ENCODE measurements around the gene PRKCA.

The PRKCA gene

DNA sequence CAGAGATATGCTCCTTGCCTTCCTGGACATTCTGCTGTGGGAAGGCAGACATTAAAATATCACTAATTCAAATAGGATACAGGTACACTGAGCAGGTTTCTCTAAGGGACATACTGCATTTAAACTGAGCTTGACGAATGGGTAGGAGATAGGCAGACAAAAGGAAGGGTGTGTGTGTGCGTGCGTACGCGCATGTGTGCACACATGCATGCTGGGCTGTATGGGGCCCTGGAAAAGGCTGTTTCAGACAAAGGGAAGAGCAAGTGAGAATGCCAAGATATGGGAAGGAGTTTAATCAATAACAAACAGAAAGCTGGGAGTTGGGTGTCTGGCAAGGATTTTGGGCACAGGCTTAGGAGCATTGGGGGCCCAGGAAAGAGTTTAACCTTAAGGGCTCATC is 196.2 kb downstream of the PRKCA start:
- TF ChIP-seq GATA3 (IDR thresholded peaks at IDR 0.05; ENCODE audit: low read depth, low read length) (no peak), GATA2 (IDR thresholded peaks at IDR 0.05; ENCODE audit: low read depth, low read length) (no peak)

DNA sequence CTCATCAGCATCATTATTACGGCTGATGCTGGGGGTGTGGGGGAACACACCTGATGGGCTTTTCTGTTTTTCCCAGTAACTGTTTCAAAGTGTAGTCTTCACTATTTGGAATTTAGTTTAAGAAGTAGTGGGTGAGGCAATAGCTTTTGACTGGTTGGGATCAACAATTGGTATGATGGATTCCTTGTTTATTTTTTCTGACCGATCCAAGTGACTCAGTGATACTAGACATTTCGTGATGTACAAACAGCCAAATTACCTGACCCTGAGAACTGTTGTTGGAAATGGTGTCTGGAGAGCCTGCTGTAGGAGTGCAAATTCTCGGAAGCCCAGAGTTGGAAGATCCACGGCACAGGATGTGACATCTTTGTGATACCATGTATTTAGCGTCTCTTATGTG is 204.2 kb downstream of the PRKCA start:
- TF ChIP-seq GATA2 (IDR thresholded peaks at IDR 0.05; ENCODE audit: low read depth, low read length) (no peak), GATA3 (IDR thresholded peaks at IDR 0.05; ENCODE audit: low read depth, low read length) (no peak)

DNA sequence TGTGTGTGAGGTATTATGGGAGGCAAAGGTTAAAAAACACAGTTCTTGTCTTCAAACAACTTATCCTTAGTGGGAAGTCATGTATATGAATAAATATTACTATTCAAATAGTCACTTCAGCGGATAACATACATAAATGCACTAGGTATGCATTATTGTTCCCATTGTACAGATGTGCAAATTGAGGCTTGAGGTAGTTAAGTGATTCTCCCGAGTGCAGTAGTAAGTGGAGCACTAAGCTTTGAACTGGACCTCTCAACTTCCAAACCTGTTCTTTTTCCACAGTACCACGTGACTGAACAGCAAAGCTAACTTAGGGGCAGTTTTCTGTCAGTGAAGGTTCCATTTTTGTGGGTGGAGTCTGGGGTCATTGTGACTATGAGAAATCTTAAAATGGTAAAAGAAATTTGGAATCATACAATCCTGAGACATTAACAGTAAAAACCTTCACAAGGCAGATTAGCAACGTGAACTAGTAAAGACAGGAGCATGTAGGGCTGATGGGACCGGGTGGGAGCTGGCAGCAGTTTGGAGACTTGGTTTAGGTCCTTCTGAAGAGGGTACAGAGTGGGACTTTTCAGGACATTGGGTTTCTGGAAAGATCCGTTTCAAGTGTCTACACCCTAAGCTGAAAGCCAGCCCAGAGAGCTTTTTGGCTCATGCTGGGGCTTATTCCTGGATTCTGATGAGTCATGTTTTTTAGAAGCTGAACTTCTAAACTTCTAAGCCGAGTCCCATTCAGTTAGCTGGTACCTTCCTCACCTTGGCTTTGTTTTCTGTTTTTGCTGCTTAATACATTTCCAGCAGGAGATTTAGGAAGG is 204.9 kb downstream of the PRKCA start:
- TF ChIP-seq GATA3 (IDR thresholded peaks at IDR 0.05; ENCODE audit: low read depth, low read length) (no peak), GATA2 (IDR thresholded peaks at IDR 0.05; ENCODE audit: low read depth, low read length) (no peak)

DNA sequence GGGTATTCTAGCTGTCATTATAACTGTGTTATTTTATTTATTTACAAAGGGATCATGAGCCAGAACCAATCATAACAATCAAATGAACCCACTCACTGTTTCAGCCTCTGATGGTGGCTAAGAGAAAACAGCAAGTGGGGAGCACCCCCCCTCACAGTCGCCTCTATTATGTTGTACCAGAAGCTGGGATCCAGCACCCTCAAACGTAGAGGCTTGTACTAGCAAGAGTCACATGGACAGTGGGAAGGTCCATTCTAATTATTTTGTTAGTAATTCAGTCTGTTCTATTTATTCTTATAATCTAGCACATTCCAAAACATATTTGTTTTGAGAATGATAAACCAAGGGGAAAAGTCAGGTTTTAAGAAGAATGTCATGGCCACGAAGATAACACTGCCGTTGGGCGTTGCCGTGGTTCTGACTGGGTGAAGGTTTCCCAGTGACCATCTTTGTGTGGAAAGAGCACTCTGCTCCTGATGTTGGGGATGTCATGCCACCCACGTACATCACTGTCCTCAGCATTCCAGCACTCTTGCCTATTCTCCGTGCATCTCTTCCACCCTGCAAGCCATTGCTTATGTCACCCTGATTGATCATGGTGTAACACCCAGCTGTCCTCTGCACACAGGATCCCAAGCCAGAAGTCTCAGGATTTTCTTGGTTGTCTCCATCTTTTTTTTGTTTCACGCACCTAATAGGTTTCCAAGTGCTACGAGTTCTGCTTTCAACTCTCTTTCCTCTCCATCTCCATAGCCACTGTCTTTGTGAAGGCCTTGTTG is 205.8 kb downstream of the PRKCA start:
- TF ChIP-seq GATA3 (IDR thresholded peaks at IDR 0.05; ENCODE audit: low read depth, low read length) (no peak), GATA2 (IDR thresholded peaks at IDR 0.05; ENCODE audit: low read depth, low read length) (no peak)

DNA sequence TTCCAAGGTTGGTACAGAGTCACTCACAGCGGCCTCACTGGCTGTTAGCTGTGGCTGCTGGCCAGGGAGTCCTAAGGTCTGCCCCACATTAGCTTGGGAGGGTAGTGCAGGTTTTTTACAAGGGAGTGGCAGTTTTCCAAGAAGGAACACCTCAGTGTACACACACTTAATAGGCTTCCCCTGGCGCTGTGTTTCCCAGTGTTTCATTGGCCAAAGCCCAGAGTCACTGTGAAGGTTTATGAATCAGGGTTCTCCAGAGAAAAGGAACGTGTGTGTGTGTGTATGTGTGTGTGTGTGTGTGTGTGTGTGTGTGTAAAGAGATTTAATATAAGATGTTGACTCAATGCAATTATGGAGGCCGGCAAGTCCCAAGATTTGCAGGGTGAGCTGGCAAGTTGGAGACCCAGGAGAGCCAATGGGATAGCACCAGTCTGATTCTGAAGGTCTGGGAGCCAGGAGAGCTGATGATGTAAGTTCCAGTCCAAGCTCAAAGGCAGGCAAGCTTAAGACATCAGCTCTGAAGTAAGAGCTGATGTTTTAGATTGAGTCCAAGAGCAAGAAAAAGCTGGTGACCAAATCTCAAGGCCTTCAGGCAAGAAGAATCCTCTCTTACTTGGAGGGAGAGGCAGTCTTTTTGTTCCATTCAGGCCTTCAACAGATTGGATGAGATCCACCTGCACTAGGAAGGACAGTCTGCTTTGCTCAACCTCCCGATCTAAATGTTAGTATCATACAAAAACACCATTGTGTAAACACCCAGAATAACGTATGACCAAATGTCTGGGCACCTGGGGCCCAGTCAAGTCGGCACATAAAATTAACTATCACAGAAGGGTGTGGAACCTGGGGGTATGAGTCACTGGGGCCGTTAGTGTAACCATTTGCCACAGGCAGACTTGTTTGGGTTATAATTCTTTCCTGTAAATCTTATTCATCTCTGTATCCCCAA is 206.8 kb downstream of the PRKCA start:
- TF ChIP-seq GATA3 (IDR thresholded peaks at IDR 0.05; ENCODE audit: low read depth, low read length) (no peak), GATA2 (IDR thresholded peaks at IDR 0.05; ENCODE audit: low read depth, low read length) (no peak)

DNA sequence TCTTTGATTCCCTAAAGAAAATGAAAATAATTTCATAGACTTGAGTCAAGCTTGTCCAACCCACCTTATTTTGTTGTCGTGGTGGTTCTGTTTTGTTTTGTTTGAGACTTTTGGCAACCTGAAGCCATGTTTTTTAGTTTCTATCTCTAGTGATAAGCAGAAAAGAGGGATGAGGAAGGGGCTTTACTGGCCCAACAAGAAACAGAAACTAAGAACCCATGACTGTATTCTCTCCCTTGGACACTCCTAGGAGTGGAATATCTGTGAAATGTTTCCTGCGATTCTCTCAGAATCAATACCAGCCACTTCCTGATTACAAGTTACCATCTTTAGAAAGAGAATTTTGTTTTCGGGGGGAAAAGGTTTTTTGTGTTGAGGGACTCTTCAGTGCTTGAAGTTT is 207.5 kb downstream of the PRKCA start:
- TF ChIP-seq GATA3 (IDR thresholded peaks at IDR 0.05; ENCODE audit: low read depth, low read length) (no peak), GATA2 (IDR thresholded peaks at IDR 0.05; ENCODE audit: low read depth, low read length) (no peak)

DNA sequence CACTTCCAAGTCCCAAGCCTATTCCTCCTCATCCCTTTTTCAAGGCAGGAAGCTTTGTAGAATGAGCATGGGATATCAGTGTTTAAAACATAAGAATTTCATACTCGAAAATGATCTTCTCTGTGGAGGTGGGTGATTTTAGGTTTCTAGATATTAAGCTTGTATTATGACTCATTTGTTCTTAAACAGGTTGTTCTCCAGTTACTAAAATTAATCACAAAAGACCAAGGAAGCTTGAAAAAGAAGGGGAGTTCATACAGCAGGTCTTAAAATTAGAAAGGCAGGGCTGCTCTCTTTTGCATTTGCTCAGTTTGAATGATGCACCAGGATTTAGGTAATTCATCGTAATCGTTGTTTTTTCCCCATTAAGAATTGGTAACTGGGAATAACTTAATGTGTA is 208.7 kb downstream of the PRKCA start:
- TF ChIP-seq GATA2 (IDR thresholded peaks at IDR 0.05; ENCODE audit: low read depth, low read length) (no peak), GATA3 (IDR thresholded peaks at IDR 0.05; ENCODE audit: low read depth, low read length) (no peak)

DNA sequence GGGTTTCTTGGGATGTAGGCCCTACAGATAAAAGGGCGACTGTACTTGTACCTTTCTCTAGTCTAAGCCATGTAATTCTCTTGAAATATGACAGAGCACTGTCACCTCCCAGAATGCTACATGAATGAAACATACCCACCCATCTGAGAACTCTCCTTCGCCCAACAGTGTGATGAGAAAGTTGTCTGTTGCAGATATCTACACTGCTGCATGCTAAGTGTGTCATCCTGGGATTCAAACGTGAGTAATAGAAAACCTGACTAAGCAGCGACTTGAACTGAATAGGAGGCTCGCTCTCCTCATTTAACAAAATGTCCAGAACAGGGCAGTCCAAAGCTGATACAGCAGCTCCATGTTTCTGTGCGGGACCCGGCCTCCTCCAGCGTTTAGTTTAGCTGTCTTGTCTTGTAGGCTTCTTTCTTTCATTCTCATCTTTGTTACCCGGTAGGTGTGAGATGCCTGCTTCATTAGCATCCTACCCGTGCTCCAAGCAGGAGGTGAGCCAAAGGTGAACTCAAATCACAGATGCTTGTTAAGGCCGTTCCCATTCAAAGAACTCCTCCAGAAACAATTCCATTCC is 211.9 kb downstream of the PRKCA start:
- TF ChIP-seq GATA3 (IDR thresholded peaks at IDR 0.05; ENCODE audit: low read depth, low read length) = no peak
- no peak for TF ChIP-seq GATA2 (IDR thresholded peaks at IDR 0.05; ENCODE audit: low read depth, low read length)

DNA sequence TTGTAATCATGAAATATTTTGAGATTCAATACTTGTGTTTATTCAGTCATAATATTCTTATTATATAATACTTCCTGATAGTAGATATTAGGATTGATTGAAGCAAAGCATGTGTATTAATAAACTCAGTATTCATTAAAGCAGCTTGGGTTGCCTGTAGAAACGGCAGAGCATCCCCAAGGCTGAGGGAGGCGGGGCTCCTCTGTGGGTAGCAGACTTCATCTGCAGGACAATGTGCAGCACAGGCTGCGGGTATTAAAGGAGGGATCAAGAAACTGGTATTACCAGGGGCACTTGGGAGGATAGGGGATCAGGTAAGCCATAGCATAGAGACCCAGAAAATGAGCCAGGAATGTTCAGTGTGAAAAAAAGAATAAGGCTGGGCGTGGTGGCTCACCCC is 213.6 kb downstream of the PRKCA start:
- TF ChIP-seq GATA3 (IDR thresholded peaks at IDR 0.05; ENCODE audit: low read depth, low read length) = no peak
- no peak for TF ChIP-seq GATA2 (IDR thresholded peaks at IDR 0.05; ENCODE audit: low read depth, low read length)

DNA sequence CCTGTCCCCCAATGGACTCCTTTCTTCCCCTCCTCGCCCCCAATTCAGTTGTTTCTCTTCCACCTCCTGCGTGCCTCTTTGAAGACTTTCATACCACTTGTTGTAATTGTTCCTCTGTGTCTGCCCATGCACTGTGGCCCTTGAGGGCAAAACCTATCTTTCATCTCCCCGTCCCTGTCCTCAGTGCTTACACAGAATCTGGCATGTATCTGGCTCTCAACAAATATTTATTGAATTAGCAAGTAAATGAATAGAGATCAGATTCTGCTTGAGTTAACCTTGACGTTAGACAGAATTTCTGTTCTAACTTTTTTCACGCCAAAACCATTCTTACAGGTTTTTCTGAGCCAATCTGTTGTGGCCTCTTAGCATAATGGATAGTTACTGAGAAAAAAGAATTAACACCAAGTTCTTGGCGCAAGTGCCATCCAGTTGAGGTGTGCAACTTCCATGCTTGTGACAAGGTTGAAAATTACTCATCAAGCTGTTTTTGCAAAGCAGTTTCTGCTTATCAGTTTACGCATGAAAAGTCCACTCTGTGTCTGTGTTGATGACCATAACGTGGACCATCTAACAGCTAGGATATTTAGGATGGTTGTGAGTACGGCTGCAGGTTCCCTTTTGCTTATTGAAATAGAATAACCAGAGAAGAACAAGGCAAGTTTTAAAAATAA is 215.1 kb downstream of the PRKCA start:
- TF ChIP-seq GATA3 (IDR thresholded peaks at IDR 0.05; ENCODE audit: low read depth, low read length) (no peak), GATA2 (IDR thresholded peaks at IDR 0.05; ENCODE audit: low read depth, low read length) (peak; percentile 32; the same call in 1 of the 2 replicates)

DNA sequence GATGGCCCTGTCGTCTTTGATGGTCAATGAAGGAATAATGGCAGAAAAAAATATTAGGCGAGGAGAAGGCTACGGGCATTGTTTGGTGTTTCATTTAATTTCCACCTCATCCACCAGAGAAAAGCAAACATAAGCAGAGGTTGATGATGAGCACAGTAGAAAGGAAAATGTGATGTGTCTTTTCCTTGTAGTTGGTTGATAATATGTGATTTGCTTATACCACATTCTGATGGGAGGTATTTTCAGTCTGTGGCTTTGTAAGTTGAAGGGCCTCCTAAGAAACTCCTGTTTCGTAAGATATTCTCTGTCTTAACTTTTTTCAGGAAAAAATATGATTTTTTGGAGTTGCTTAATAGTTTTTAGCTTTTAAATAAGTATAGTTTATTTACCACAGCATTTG is 215.7 kb downstream of the PRKCA start:
- TF ChIP-seq GATA3 (IDR thresholded peaks at IDR 0.05; ENCODE audit: low read depth, low read length) (no peak), GATA2 (IDR thresholded peaks at IDR 0.05; ENCODE audit: low read depth, low read length) (no peak)

DNA sequence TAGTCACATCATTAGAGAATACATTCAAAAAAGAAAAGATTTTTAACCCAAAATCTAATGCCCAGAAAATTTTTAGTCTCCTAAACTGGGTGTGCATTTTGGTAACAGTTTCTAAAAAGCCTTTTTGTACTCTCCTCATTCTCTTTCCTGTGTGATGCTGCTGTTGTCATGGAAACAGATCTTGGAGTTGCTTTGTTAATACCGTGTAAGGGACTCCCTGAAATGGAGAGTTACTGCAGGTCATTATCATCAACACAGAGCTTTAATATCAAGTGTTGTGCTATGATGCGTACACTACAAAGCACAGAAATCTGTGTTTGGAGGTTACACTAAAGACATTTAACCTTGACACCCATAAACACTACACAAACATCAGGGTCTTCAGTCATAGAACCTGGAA is 216.3 kb downstream of the PRKCA start:
- TF ChIP-seq GATA2 (IDR thresholded peaks at IDR 0.05; ENCODE audit: low read depth, low read length) = no peak
- no peak for TF ChIP-seq GATA3 (IDR thresholded peaks at IDR 0.05; ENCODE audit: low read depth, low read length)

DNA sequence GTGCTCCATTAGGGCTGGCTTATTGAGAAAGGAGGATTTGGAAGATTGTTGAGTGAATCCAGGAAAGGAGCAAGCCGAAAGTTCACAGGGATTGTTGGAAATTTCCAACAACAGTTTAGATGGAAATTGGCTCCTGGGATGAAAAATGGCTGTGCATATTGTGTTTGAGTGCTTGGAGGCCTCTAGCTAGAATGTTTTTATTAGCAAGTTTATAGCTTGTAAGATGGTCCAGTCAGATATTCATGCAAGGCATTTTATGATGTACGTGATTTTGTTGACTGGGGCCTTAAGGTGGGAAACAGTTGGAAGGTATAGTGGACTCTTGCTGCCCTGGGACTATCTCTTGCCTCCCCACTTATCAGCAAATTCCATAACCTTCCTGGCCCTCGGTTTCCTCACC is 216.7 kb downstream of the PRKCA start:
- no peak for TF ChIP-seq GATA3 (IDR thresholded peaks at IDR 0.05; ENCODE audit: low read depth, low read length)
- no peak for TF ChIP-seq GATA2 (IDR thresholded peaks at IDR 0.05; ENCODE audit: low read depth, low read length)

Measured in SH-SY5Y (cell line).